Osteoblast (primary cell): ENCODE data around the gene ARHGAP1. TPM values are rescaled to one million over a fixed set of nuclear protein-coding genes. Genes with fewer than 3 reads are reported as not detected.

Experiments
- DNase-seq: peaks from one replicate; pipeline ENCODE4 v3.0.0; 2011; ENCODE audit warnings: low spot score, mixed read lengths; ENCODE audit not compliant: insufficient read length; ENCODE audit errors: missing footprints
- H2AFZ ChIP-seq: 2 replicates; pipeline ENCODE4 v1.6.0; 2011; ENCODE audit warnings: mild to moderate bottlenecking, low read length
- H3K27ac ChIP-seq: 2 replicates; pipeline ENCODE4 v1.5.1; 2011; ENCODE audit warnings: mild to moderate bottlenecking, low read depth, low read length, moderate library complexity
- H3K27me3 ChIP-seq: 2 replicates; pipeline ENCODE4 v1.6.0; 2012; ENCODE audit warnings: mild to moderate bottlenecking, control low read depth, inconsistent platforms, low read length, moderate library complexity; ENCODE audit not compliant: insufficient read depth
- H3K36me3 ChIP-seq: 2 replicates; pipeline ENCODE4 v1.5.1; 2011; ENCODE audit warnings: mild to moderate bottlenecking, low read length, control low read depth, moderate library complexity; ENCODE audit not compliant: insufficient read depth
- H3K4me1 ChIP-seq: 2 replicates; pipeline ENCODE4 v1.5.1; 2011; ENCODE audit warnings: mild to moderate bottlenecking, low read length, control low read depth, moderate library complexity; ENCODE audit not compliant: insufficient read depth
- H3K4me2 ChIP-seq: 2 replicates; pipeline ENCODE4 v1.6.0; 2011; ENCODE audit warnings: mild to moderate bottlenecking, low read length; ENCODE audit not compliant: insufficient read depth
- H3K4me3 ChIP-seq: fragments of 200-600 bp; sonication (generic); 3 replicates; pipeline ENCODE4 v1.5.1; 2012; ENCODE audit warnings: mild to moderate bottlenecking, low read length, inconsistent platforms; ENCODE audit not compliant: insufficient read depth
- H3K79me2 ChIP-seq: 2 replicates; pipeline ENCODE4 v1.6.0; 2012; ENCODE audit warnings: mild to moderate bottlenecking, low read length, control low read depth, inconsistent platforms; ENCODE audit not compliant: insufficient read depth
- H3K9me3 ChIP-seq: 2 replicates; pipeline ENCODE4 v1.5.1; 2011; ENCODE audit warnings: low read depth, low read length, control low read depth
- H4K20me1 ChIP-seq: 2 replicates; pipeline ENCODE4 v1.6.0; 2012; ENCODE audit warnings: mild to moderate bottlenecking, low read length, control low read depth; ENCODE audit not compliant: insufficient read depth
- CTCF ChIP-seq: IDR thresholded peaks from 2 replicates; pipeline ENCODE4 v1.5.1; 2011; ENCODE audit warnings: mild to moderate bottlenecking, low read depth, low read length, moderate library complexity; ENCODE audit errors: extremely low read depth
- total RNA-seq: library from RNA; depleted of rRNA; stranded (reverse); fragments of >200 nt; gene quantifications from 2 replicates; pipeline ENCODE4 v1.2.3, GENCODE V29; 2012

The ARHGAP1 gene
- total RNA-seq, 1 donor: 88.3 TPM

- Histone ChIP-seq H3K27ac (no peak overlapping the region), H2AFZ (no peak overlapping the region)
- DNase-seq: peak; percentile 85
Observed at GRCh38 chr11:46684367-46684766, 16.1 kb downstream of the ARHGAP1 start.

GRCh38 chr11:46682773-46683752, 17.4 kb downstream of the ARHGAP1 start:
- H3K27me3 ChIP-seq: no peaks in the 10 kb centered on the region
- peaks cover 14% of the 10 kb centered on the region for H3K79me2 ChIP-seq
- H3K9me3 ChIP-seq: no peaks in the 10 kb centered on the region
- no peak overlapping the region for H3K27ac ChIP-seq
- H3K4me3 ChIP-seq: no peak overlapping the region
- H2AFZ ChIP-seq: no peak overlapping the region
- no peak for TF ChIP-seq CTCF
- H4K20me1 ChIP-seq: peaks cover 3% of the 10 kb centered on the region
- H3K4me1 ChIP-seq: peaks cover 12% of the 10 kb centered on the region
- no peak overlapping the region for H3K4me2 ChIP-seq
- DNase-seq: peak; percentile 58
- peaks cover 66% of the 10 kb centered on the region for H3K36me3 ChIP-seq

More at GRCh38 chr11:46684367-46684766, 16.1 kb downstream of the ARHGAP1 start:
- H3K27me3 ChIP-seq: no peaks in the 10 kb centered on the region
- no peak overlapping the region for H3K4me2 ChIP-seq
- peaks cover 3% of the 10 kb centered on the region for H4K20me1 ChIP-seq
- peaks cover 59% of the 10 kb centered on the region for H3K36me3 ChIP-seq
- H3K79me2 ChIP-seq: peaks cover 14% of the 10 kb centered on the region
- H3K4me3 ChIP-seq: no peak overlapping the region
- TF ChIP-seq CTCF: no peak
- peaks cover 11% of the 10 kb centered on the region for H3K4me1 ChIP-seq
- no peaks in the 10 kb centered on the region for H3K9me3 ChIP-seq

- no peak overlapping the region for H3K27ac ChIP-seq
- peaks cover 5% of the 10 kb centered on the region for H3K79me2 ChIP-seq
- DNase-seq: no peak
Observed at GRCh38 chr11:46681814-46682213, 18.6 kb downstream of the ARHGAP1 start.

More at GRCh38 chr11:46681814-46682213, 18.6 kb downstream of the ARHGAP1 start:
- peaks cover 62% of the 10 kb centered on the region for H3K36me3 ChIP-seq
- no peak overlapping the region for H2AFZ ChIP-seq
- peaks cover 6% of the 10 kb centered on the region for H4K20me1 ChIP-seq
- H3K9me3 ChIP-seq: no peaks in the 10 kb centered on the region
- H3K27me3 ChIP-seq: no peaks in the 10 kb centered on the region
- no peak overlapping the region for H3K4me3 ChIP-seq
- H3K4me2 ChIP-seq: no peak overlapping the region
- TF ChIP-seq CTCF: no peak
- peaks cover 4% of the 10 kb centered on the region for H3K4me1 ChIP-seq
